Measurements from ENCODE around the gene GRM4.

The GRM4 gene

DNA sequence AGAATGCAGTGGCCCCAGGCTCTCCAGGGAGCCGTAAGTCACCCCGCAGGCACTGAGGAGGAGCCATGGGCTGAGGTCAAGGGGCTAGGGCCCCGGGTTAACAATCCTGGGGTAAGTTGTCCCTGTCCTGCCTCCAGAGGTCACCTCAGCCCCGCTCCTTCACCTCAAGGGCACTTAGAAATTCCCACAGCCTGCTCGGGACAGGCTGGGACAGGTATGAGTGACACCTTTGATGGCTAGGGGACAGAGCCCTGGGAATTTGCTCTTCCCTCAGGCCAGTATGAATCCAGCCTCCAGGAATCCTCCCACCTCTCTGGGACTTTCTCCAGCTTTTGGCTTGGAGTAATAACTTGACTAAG, 3.5 kb upstream of the GRM4 start:
- Histone ChIP-seq H3K9ac (ENCODE audit: low read length) (no peak overlapping the region), H2BK12ac (ENCODE audit: low read length in 2 of 2) (no peak overlapping the region), H3K27ac (ENCODE audit: low read length, poor library complexity, severe bottlenecking) (no peak overlapping the region), H3K4me2 (ENCODE audit: low read length, poor library complexity, severe bottlenecking) (no peak overlapping the region), H3K36me3 (ENCODE audit: control insufficient read depth in 1 of 2, insufficient read depth in 2 of 2, low read depth in 1 of 2, low read length in 2 of 2) (no peaks in the 10 kb centered on the region), H3K23ac (ENCODE audit: low read length in 2 of 2) (no peak overlapping the region), H3K14ac (ENCODE audit: low read length in 2 of 2) (no peak overlapping the region), H3K9me3 (ENCODE audit: control insufficient read depth, low read length) (no peaks in the 10 kb centered on the region), H4K91ac (ENCODE audit: low read length) (no peak overlapping the region), H2AK5ac (ENCODE audit: low read length, severe bottlenecking) (no peak overlapping the region), H2AFZ (ENCODE audit: low read depth, low read length) (no peak overlapping the region), H3K4ac (ENCODE audit: low read depth in 1 of 2, low read length in 2 of 2) (no peak overlapping the region), H2BK15ac (ENCODE audit: low read depth, poor library complexity, severe bottlenecking) (no peak overlapping the region), H3K4me3 (ENCODE audit: insufficient read depth in 1 of 2, low read depth in 1 of 2, low read length in 2 of 2) (no peak overlapping the region), H3K4me1 (ENCODE audit: control insufficient read depth, insufficient read depth, low read depth, low read length) (peaks cover 22% of the 10 kb centered on the region), H3K79me1 (replicated peaks; ENCODE audit: low read length, poor library complexity, severe bottlenecking) (no peaks in the 10 kb centered on the region), H2BK120ac (ENCODE audit: low read depth, low read length) (no peak overlapping the region), H3K27me3 (ENCODE audit: control insufficient read depth in 1 of 2, insufficient read depth in 1 of 2, low read length in 2 of 2) (peaks cover 80 to 88% of the 10 kb centered on the region in 2 experiments), H3K18ac (ENCODE audit: low read depth in 1 of 2, low read length in 2 of 2) (no peak overlapping the region), H4K8ac (ENCODE audit: low read length) (no peak overlapping the region), H2BK5ac (ENCODE audit: low read depth, low read length, poor library complexity, severe bottlenecking) (no peak overlapping the region)
- WGBS, result 38% methylated on average over 5 of the region's 5 CpGs
- DNase-seq, result no peak

DNA sequence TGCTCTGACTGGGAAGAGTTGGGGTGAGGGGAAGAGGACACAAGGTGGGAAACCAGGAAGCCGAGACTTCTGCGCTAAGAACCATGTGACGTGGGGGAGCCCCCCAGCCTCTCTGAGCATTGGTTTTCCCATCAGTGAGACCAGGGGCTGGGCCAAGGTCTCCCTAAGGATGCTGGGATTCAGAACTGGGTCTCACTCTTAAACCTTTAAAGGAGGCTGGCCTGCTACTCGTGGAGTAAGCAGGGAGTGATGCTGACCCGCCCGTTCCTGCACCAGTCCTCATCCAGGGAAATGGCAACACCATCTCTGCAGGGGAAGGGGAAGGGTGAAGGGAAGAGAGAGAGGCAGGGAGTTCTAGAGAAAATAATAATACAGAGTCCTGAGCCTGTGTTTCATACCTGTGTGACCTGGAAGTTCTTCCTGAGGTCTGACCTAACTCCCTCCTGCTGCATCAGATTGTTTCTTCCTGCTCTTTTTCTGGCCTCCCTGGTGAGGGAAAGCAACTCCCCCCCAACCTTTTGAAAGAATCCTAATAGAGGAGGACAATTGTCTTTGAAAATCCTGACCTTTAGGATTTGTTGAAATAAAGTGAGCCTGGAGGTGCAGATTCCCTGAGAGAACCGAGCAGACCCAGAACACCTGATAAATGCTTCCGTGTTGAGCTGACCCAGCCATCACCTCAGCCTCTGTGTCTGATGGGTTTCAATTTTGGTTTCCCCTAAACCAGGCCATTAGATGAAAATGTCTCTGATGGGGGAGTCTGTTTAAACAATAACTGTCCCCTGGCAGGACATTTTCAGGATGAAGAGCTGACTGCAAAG, 3.0 kb upstream of the GRM4 start:
- no peak overlapping the region for H2BK15ac ChIP-seq (ENCODE audit: low read depth, poor library complexity, severe bottlenecking)
- H3K4ac ChIP-seq (ENCODE audit: low read depth in 1 of 2, low read length in 2 of 2), result no peak overlapping the region
- no peaks in the 10 kb centered on the region for H3K36me3 ChIP-seq (ENCODE audit: control insufficient read depth in 1 of 2, insufficient read depth in 2 of 2, low read depth in 1 of 2, low read length in 2 of 2)
- H3K79me1 ChIP-seq (replicated peaks; ENCODE audit: low read length, poor library complexity, severe bottlenecking), result no peaks in the 10 kb centered on the region
- H4K91ac ChIP-seq (ENCODE audit: low read length), result no peak overlapping the region
- H3K9me3 ChIP-seq (ENCODE audit: control insufficient read depth, low read length), result no peaks in the 10 kb centered on the region
- peaks cover 23% of the 10 kb centered on the region for H3K4me1 ChIP-seq (ENCODE audit: control insufficient read depth, insufficient read depth, low read depth, low read length)
- no peak for DNase-seq
- H2BK120ac ChIP-seq (ENCODE audit: low read depth, low read length), result no peak overlapping the region
- H2AK5ac ChIP-seq (ENCODE audit: low read length, severe bottlenecking), result no peak overlapping the region
- H3K27me3 ChIP-seq (ENCODE audit: control insufficient read depth in 1 of 2, insufficient read depth in 1 of 2, low read length in 2 of 2), result peaks cover 80 to 88% of the 10 kb centered on the region in 2 experiments
- no peak overlapping the region for H2AFZ ChIP-seq (ENCODE audit: low read depth, low read length)
- H3K18ac ChIP-seq (ENCODE audit: low read depth in 1 of 2, low read length in 2 of 2), result no peak overlapping the region
- H3K9ac ChIP-seq (ENCODE audit: low read length), result no peak overlapping the region
- no peak overlapping the region for H4K8ac ChIP-seq (ENCODE audit: low read length)
- H3K14ac ChIP-seq (ENCODE audit: low read length in 2 of 2), result no peak overlapping the region
- H3K4me3 ChIP-seq (ENCODE audit: insufficient read depth in 1 of 2, low read depth in 1 of 2, low read length in 2 of 2), result no peak overlapping the region
- H2BK5ac ChIP-seq (ENCODE audit: low read depth, low read length, poor library complexity, severe bottlenecking), result no peak overlapping the region
- no peak overlapping the region for H2BK12ac ChIP-seq (ENCODE audit: low read length in 2 of 2)
- H3K27ac ChIP-seq (ENCODE audit: low read length, poor library complexity, severe bottlenecking), result no peak overlapping the region
- H3K23ac ChIP-seq (ENCODE audit: low read length in 2 of 2), result no peak overlapping the region
- no peak overlapping the region for H3K4me2 ChIP-seq (ENCODE audit: low read length, poor library complexity, severe bottlenecking)
- 67% methylated on average over 8 of the region's 8 CpGs for WGBS

DNA sequence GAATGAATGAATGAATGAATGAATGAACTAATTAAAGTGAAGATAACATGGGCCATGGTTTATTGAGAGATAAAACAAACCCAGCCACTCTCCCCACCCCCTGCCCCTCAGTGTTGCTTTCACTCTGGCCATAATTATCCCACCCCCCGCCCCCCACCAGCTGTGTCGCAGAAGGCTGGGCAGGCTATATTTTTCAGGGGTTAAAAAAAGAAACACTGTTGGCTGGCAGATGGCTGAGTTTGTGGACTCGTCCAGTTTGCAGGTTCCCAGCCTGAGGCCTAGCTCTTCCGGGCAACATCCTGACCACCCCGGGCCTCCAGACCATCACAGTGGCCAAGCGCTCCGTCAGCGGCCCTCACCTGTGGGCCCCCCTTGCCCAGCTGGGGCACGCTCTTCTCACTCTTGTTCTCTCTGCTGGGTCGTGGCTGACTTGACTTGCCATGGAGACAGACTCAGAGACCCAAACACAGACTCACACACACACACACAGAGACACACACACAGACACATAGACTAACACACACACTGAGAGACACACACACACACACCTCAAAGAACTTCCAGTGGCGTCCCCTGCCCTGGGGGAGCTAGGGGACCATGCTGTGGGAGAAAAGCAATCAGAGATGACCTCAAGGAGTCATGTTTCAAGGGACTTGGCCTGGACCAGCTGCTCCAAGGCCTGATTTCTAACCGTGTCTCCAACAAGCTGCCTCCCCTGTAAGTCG, 2.2 kb upstream of the GRM4 start:
- H3K9me3 ChIP-seq (ENCODE audit: control insufficient read depth, low read length), result no peaks in the 10 kb centered on the region
- no peak overlapping the region for H2BK12ac ChIP-seq (ENCODE audit: low read length in 2 of 2)
- H3K23ac ChIP-seq (ENCODE audit: low read length in 2 of 2), result no peak overlapping the region
- no peaks in the 10 kb centered on the region for H3K79me1 ChIP-seq (replicated peaks; ENCODE audit: low read length, poor library complexity, severe bottlenecking)
- no peak overlapping the region for H3K27ac ChIP-seq (ENCODE audit: low read length, poor library complexity, severe bottlenecking)
- no peak for DNase-seq
- peaks cover 27% of the 10 kb centered on the region for H3K4me1 ChIP-seq (ENCODE audit: control insufficient read depth, insufficient read depth, low read depth, low read length)
- H2BK120ac ChIP-seq (ENCODE audit: low read depth, low read length), result no peak overlapping the region
- H2BK15ac ChIP-seq (ENCODE audit: low read depth, poor library complexity, severe bottlenecking), result no peak overlapping the region
- WGBS, result 57% methylated on average over 11 of the region's 13 CpGs
- H2AFZ ChIP-seq (ENCODE audit: low read depth, low read length), result no peak overlapping the region
- no peak overlapping the region for H3K14ac ChIP-seq (ENCODE audit: low read length in 2 of 2)
- no peak overlapping the region for H4K91ac ChIP-seq (ENCODE audit: low read length)
- H3K18ac ChIP-seq (ENCODE audit: low read depth in 1 of 2, low read length in 2 of 2), result no peak overlapping the region
- H4K8ac ChIP-seq (ENCODE audit: low read length), result no peak overlapping the region
- no peak overlapping the region for H2AK5ac ChIP-seq (ENCODE audit: low read length, severe bottlenecking)
- no peak overlapping the region for H2BK5ac ChIP-seq (ENCODE audit: low read depth, low read length, poor library complexity, severe bottlenecking)
- peaks cover 80 to 89% of the 10 kb centered on the region in 2 experiments for H3K27me3 ChIP-seq (ENCODE audit: control insufficient read depth in 1 of 2, insufficient read depth in 1 of 2, low read length in 2 of 2)
- H3K4me2 ChIP-seq (ENCODE audit: low read length, poor library complexity, severe bottlenecking), result no peak overlapping the region
- no peak overlapping the region for H3K9ac ChIP-seq (ENCODE audit: low read length)
- H3K36me3 ChIP-seq (ENCODE audit: control insufficient read depth in 1 of 2, insufficient read depth in 2 of 2, low read depth in 1 of 2, low read length in 2 of 2), result no peaks in the 10 kb centered on the region
- H3K4ac ChIP-seq (ENCODE audit: low read depth in 1 of 2, low read length in 2 of 2), result no peak overlapping the region
- H3K4me3 ChIP-seq (ENCODE audit: insufficient read depth in 1 of 2, low read depth in 1 of 2, low read length in 2 of 2), result no peak overlapping the region

DNA sequence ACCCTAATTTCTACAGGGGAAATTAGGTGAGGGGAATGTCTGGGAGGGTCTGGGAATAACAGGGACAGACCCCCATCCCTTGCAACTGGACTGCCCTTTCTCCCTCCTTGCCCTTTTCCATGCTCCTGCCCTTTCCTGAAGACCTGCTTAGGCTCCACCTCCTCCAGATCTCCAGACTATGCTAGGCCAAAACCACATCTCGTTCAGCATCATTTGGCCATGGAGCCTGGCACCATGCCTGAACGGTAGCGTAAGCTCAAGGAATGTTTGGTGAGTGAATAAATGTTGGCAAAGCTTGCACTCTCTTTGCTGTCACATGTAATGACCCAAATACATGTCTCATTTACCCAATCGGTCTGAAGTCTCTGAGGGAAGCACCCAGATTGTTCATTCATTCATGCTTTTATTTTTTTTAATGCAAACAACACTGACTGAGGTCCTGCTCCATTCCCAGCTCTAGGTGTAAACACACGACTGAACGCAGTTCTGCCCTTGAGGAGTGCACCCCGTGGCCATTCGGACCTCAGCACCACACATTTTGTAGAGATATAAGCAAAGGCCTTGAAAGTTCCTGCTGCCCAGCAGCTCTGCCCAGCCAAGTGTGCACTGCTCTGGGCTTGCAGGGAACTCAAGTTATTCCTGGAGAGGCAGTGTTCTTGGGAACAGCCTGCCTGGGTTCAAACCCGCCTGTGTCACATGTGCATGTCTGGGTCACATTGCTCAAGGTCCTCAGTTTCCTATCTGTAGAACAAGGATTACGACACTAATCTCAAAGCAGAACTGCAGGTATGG, 1.1 kb upstream of the GRM4 start:
- Histone ChIP-seq H3K79me1 (replicated peaks; ENCODE audit: low read length, poor library complexity, severe bottlenecking) (no peaks in the 10 kb centered on the region), H2BK15ac (ENCODE audit: low read depth, poor library complexity, severe bottlenecking) (no peak overlapping the region), H3K23ac (ENCODE audit: low read length in 2 of 2) (no peak overlapping the region), H4K8ac (ENCODE audit: low read length) (no peak overlapping the region), H3K4ac (ENCODE audit: low read depth in 1 of 2, low read length in 2 of 2) (no peak overlapping the region), H3K9ac (ENCODE audit: low read length) (no peak overlapping the region), H3K4me3 (ENCODE audit: insufficient read depth in 1 of 2, low read depth in 1 of 2, low read length in 2 of 2) (no peak overlapping the region), H2BK5ac (ENCODE audit: low read depth, low read length, poor library complexity, severe bottlenecking) (no peak overlapping the region), H2AFZ (ENCODE audit: low read depth, low read length) (no peak overlapping the region), H3K18ac (ENCODE audit: low read depth in 1 of 2, low read length in 2 of 2) (no peak overlapping the region), H2BK120ac (ENCODE audit: low read depth, low read length) (no peak overlapping the region), H3K36me3 (ENCODE audit: control insufficient read depth in 1 of 2, insufficient read depth in 2 of 2, low read depth in 1 of 2, low read length in 2 of 2) (no peaks in the 10 kb centered on the region), H2AK5ac (ENCODE audit: low read length, severe bottlenecking) (no peak overlapping the region), H3K14ac (ENCODE audit: low read length in 2 of 2) (no peak overlapping the region), H3K4me2 (ENCODE audit: low read length, poor library complexity, severe bottlenecking) (no peak overlapping the region), H3K9me3 (ENCODE audit: control insufficient read depth, low read length) (no peaks in the 10 kb centered on the region), H3K4me1 (ENCODE audit: control insufficient read depth, insufficient read depth, low read depth, low read length) (peaks cover 31% of the 10 kb centered on the region), H4K91ac (ENCODE audit: low read length) (no peak overlapping the region), H2BK12ac (ENCODE audit: low read length in 2 of 2) (no peak overlapping the region), H3K27me3 (ENCODE audit: control insufficient read depth in 1 of 2, insufficient read depth in 1 of 2, low read length in 2 of 2) (peaks cover 82 to 89% of the 10 kb centered on the region in 2 experiments), H3K27ac (ENCODE audit: low read length, poor library complexity, severe bottlenecking) (no peak overlapping the region)
- DNase-seq, result no peak
- 88% methylated on average over 10 of the region's 10 CpGs for WGBS

All from mesenchymal stem cell (in vitro differentiated cells and primary cell).